Measurements from ENCODE around the gene KLF4.

KLF4 gene

GRCh38 chr9:107478805-107479204, 10.8 kb downstream of the KLF4 start:
- no peak for TF ChIP-seq TCF12 (IDR thresholded peaks at IDR 0.05; ENCODE audit: low read depth)
- no peak for TF ChIP-seq FOXM1 (IDR thresholded peaks at IDR 0.05; ENCODE audit: borderline replicate concordance, low read depth)
- TF ChIP-seq REST (IDR thresholded peaks at IDR 0.05; ENCODE audit: low read depth): no peak
- TF ChIP-seq EP300 (IDR thresholded peaks at IDR 0.05; ENCODE audit: borderline replicate concordance): no peak
- TF ChIP-seq TAF1 (IDR thresholded peaks at IDR 0.05; ENCODE audit: low read depth): no peak

GRCh38 chr9:107474124-107474523, 15.4 kb downstream of the KLF4 start:
- no peak for TF ChIP-seq CEBPB (IDR thresholded peaks at IDR 0.05)
- TF ChIP-seq YY1 (IDR thresholded peaks at IDR 0.05; ENCODE audit: low read depth): no peak
- TF ChIP-seq RAD21 (IDR thresholded peaks at IDR 0.05; ENCODE audit: low read depth): no peak
- no peak for TF ChIP-seq REST (IDR thresholded peaks at IDR 0.05; ENCODE audit: low read depth)
- TF ChIP-seq MAX (IDR thresholded peaks at IDR 0.05): no peak
- no peak for TF ChIP-seq EP300 (IDR thresholded peaks at IDR 0.05; ENCODE audit: borderline replicate concordance)
- no peak for TF ChIP-seq FOXM1 (IDR thresholded peaks at IDR 0.05; ENCODE audit: borderline replicate concordance, low read depth)
- no peak for TF ChIP-seq TCF12 (IDR thresholded peaks at IDR 0.05; ENCODE audit: low read depth)
- TF ChIP-seq EGR1 (IDR thresholded peaks at IDR 0.05): no peak
- TF ChIP-seq TEAD4 (IDR thresholded peaks at IDR 0.05): no peak
- TF ChIP-seq CREB1 (IDR thresholded peaks at IDR 0.05; ENCODE audit: low read depth): no peak
- TF ChIP-seq ZBTB7A (IDR thresholded peaks at IDR 0.05; ENCODE audit: low read depth): no peak
- TF ChIP-seq USF1 (IDR thresholded peaks at IDR 0.05): no peak
- TF ChIP-seq NFIC (IDR thresholded peaks at IDR 0.05): no peak

- no peak for TF ChIP-seq CREB1 (IDR thresholded peaks at IDR 0.05; ENCODE audit: low read depth)
- TF ChIP-seq FOXM1 (IDR thresholded peaks at IDR 0.05; ENCODE audit: borderline replicate concordance, low read depth): no peak
- no peak for TF ChIP-seq TAF1 (IDR thresholded peaks at IDR 0.05; ENCODE audit: low read depth)
- TF ChIP-seq YY1 (IDR thresholded peaks at IDR 0.05; ENCODE audit: low read depth): no peak
Observed at GRCh38 chr9:107472581-107473340, 16.8 kb downstream of the KLF4 start.

- TF ChIP-seq USF1 (IDR thresholded peaks at IDR 0.05): no peak
- TF ChIP-seq ZBTB7A (IDR thresholded peaks at IDR 0.05; ENCODE audit: low read depth): no peak
- no peak for TF ChIP-seq MAX (IDR thresholded peaks at IDR 0.05)
- TF ChIP-seq TEAD4 (IDR thresholded peaks at IDR 0.05): no peak
Observed at GRCh38 chr9:107471552-107471951, 18.0 kb downstream of the KLF4 start.

GRCh38 chr9:107467416-107467815, 22.2 kb downstream of the KLF4 start:
- TF ChIP-seq REST (IDR thresholded peaks at IDR 0.05; ENCODE audit: low read depth) (no peak), RAD21 (IDR thresholded peaks at IDR 0.05; ENCODE audit: low read depth) (no peak), FOXM1 (IDR thresholded peaks at IDR 0.05; ENCODE audit: borderline replicate concordance, low read depth) (no peak), YY1 (IDR thresholded peaks at IDR 0.05; ENCODE audit: low read depth) (no peak), CEBPB (IDR thresholded peaks at IDR 0.05) (no peak), NFIC (IDR thresholded peaks at IDR 0.05) (no peak), MAX (IDR thresholded peaks at IDR 0.05) (no peak), EGR1 (IDR thresholded peaks at IDR 0.05) (no peak), TCF12 (IDR thresholded peaks at IDR 0.05; ENCODE audit: low read depth) (no peak), USF1 (IDR thresholded peaks at IDR 0.05) (no peak), ZBTB7A (IDR thresholded peaks at IDR 0.05; ENCODE audit: low read depth) (no peak), CREB1 (IDR thresholded peaks at IDR 0.05; ENCODE audit: low read depth) (no peak), TEAD4 (IDR thresholded peaks at IDR 0.05) (no peak), TAF1 (IDR thresholded peaks at IDR 0.05; ENCODE audit: low read depth) (no peak)
